Renal pelvis (tissue), 4 donors: ENCODE data around the gene ABCA2. TPM values are rescaled to one million over a fixed set of nuclear protein-coding genes. Genes with fewer than 3 reads are reported as not detected.
"Not testable (repeated sequence)": the region's sequence is repeated elsewhere in the genome, so short reads cannot be mapped to it uniquely, and the experiment has no call there.

Experiments used
- DNase-seq: peaks from one replicate; pipeline ENCODE4 v3.0.0-alpha.2; 2013
- polyA plus RNA-seq, 3 donors: library from polyadenylated mRNA; unstranded; fragments of 120-200 nt; gene quantifications; one replicate each; pipeline ENCODE4 v1.2.1, GENCODE V29; 2013; ENCODE audit not compliant: insufficient read length in 3 of 3

The ABCA2 gene
- polyA plus RNA-seq, 3 donors = 56.6 to 68.7 (median 63.6) TPM

- no peak for DNase-seq
Observed at GRCh38 chr9:137017791-137018497, 10.1 kb downstream of the ABCA2 start.

- no peak for DNase-seq
Observed at GRCh38 chr9:137017071-137017470, 11.0 kb downstream of the ABCA2 start.

- no peak for DNase-seq
Observed at GRCh38 chr9:137016436-137016835, 11.6 kb downstream of the ABCA2 start.

- no peak for DNase-seq
Observed at GRCh38 chr9:137015976-137016375, 12.1 kb downstream of the ABCA2 start.

GRCh38 chr9:137015540-137015930 is 12.5 kb downstream of the ABCA2 start:
- DNase-seq = no peak

GRCh38 chr9:137014776-137015539 is 13.1 kb downstream of the ABCA2 start:
- no peak for DNase-seq

- no peak for DNase-seq
Observed at GRCh38 chr9:137014166-137014565, 13.9 kb downstream of the ABCA2 start.

GRCh38 chr9:137013571-137013940 is 14.5 kb downstream of the ABCA2 start:
- no peak for DNase-seq

GRCh38 chr9:137012694-137013570 is 15.1 kb downstream of the ABCA2 start:
- no peak for DNase-seq

GRCh38 chr9:137011907-137012675 is 15.9 kb downstream of the ABCA2 start:
- no peak for DNase-seq

GRCh38 chr9:137011156-137011555 is 16.9 kb downstream of the ABCA2 start:
- DNase-seq = no peak

- DNase-seq = no peak
Observed at GRCh38 chr9:137009938-137010732, 17.9 kb downstream of the ABCA2 start.

GRCh38 chr9:137009217-137009616 is 18.8 kb downstream of the ABCA2 start:
- DNase-seq = no peak

- DNase-seq = no peak
Observed at GRCh38 chr9:137008312-137008711, 19.7 kb downstream of the ABCA2 start.

- no peak for DNase-seq
Observed at GRCh38 chr9:137007816-137008270, 20.2 kb downstream of the ABCA2 start.

GRCh38 chr9:137007108-137007815 is 20.8 kb downstream of the ABCA2 start:
- DNase-seq = no peak

- DNase-seq = no peak
Observed at GRCh38 chr9:137006116-137007003, 21.7 kb downstream of the ABCA2 start.

- not testable (repeated sequence) for DNase-seq
Observed at GRCh38 chr9:137004285-137004684, 23.8 kb downstream of the ABCA2 start.

GRCh38 chr9:137002646-137003041 is 25.4 kb downstream of the ABCA2 start:
- no peak for DNase-seq
